Measurements from ENCODE around the gene SECTM1.

Gene SECTM1

DNA sequence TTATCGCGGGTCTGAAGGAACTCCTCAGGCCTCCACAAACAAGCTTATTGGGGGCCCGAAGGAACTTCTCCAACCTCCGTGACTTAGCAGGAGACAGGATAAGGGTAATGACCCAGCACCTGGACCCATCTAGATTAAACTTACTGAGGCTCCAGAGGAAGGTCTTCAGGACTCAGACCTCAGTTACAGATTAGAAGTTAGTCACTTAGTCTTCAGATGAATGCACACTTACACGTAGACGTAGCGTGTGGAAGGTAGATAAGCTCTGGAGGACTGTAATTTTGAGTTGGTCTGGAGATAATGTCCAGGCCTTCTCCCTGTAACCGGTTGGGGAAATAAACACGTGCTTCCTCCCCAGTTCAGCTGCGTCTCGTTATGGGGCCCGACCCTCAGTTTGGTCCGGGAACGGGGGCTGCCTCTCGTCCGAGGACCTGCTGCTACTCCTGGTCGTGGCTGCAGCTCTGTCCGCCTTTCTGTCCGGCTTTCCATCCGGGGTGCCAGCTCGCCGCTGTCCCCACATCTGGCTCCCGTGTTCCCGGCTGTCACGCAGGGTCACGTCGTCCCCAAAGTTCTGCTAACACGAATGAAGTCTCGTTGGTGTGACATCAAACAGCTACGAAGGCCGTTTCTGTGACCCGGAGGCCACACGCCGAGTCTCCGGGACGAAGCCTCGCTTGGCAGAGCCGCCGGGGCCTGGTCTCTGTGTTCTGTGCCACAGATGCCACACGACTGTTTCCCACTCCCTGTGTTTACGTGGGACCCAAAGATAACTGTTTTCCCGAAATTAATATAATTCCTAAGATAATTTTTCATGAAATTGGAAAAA, 11.8 kb upstream of the SECTM1 start:
- TF ChIP-seq FOXM1 (IDR thresholded peaks at IDR 0.05; ENCODE audit: borderline replicate concordance) (no peak), PKNOX1 (IDR thresholded peaks at IDR 0.05) (no peak), CTBP1 (IDR thresholded peaks at IDR 0.05; ENCODE audit: borderline replicate concordance) (no peak), TARDBP (IDR thresholded peaks at IDR 0.05) (no peak), ELF4 (IDR thresholded peaks at IDR 0.05) (no peak), HDGF (IDR thresholded peaks at IDR 0.05; ENCODE audit: borderline replicate concordance) (no peak), FOXK2 (IDR thresholded peaks at IDR 0.05) (no peak), NFRKB (IDR thresholded peaks at IDR 0.05) (no peak), BHLHE40 (IDR thresholded peaks at IDR 0.05; ENCODE audit: borderline replicate concordance) (no peak), ARNT (IDR thresholded peaks at IDR 0.05) (no peak), L3MBTL2 (conservative IDR thresholded peaks at IDR 0.05) (no peak), ZNF384 (IDR thresholded peaks at IDR 0.05) (no peak), LEF1 (IDR thresholded peaks at IDR 0.05; ENCODE audit: borderline replicate concordance) (no peak), SP1 (IDR thresholded peaks at IDR 0.05) (no peak)
- POLR2A ChIA-PET = interaction anchor here (1.3 kb wide), 1 partner anchor 13 kb away, joined by 3 read pairs; no protein-coding TSS in a partner anchor
- no peak for DNase-seq (ENCODE audit: extremely low spot score)
- CTCF ChIA-PET = no interaction called here

DNA sequence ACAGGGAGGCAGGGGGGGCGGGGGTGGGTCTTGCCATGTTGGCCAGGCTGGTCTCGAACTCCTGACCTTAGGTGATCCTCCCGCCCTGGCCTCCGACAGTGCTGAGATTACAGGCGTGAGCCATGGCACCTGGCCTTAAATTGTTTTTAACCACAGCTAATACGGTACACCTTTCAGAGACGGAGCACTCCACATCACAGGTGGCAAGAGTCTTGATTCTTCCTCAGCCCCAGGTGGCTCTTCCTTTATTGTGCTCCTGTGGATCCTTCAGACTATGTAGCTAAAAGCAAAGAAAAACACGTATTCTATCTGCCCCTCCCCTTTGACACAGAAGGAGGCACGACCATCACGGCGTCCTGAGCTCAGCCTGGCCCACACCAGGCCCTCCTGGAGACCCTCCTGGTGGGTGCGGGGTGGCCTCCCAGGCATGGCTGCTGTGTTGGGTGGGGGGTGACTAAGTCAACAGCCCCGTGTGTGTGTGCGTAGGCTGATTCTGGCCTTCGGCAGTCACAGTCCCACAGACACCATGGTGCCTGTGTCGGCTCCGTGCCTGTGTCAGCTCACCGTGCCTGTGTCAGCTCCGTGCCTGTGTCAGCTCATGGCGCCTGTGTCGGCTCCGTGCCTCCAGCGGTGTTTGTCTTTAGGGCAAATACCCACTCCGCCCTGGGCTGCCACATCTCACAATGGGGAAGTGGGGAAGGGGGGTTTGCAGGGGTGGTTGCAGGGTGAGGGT, 10.8 kb upstream of the SECTM1 start:
- TF ChIP-seq SUZ12 (IDR thresholded peaks at IDR 0.05) (no peak), NFRKB (IDR thresholded peaks at IDR 0.05) (no peak), BHLHE40 (IDR thresholded peaks at IDR 0.05; ENCODE audit: borderline replicate concordance) (no peak), LEF1 (IDR thresholded peaks at IDR 0.05; ENCODE audit: borderline replicate concordance) (no peak), HDGF (IDR thresholded peaks at IDR 0.05; ENCODE audit: borderline replicate concordance) (no peak), CTBP1 (IDR thresholded peaks at IDR 0.05; ENCODE audit: borderline replicate concordance) (no peak), FOXM1 (IDR thresholded peaks at IDR 0.05; ENCODE audit: borderline replicate concordance) (no peak), ARNT (IDR thresholded peaks at IDR 0.05) (no peak), TARDBP (IDR thresholded peaks at IDR 0.05) (no peak), ZNF384 (IDR thresholded peaks at IDR 0.05) (no peak), L3MBTL2 (conservative IDR thresholded peaks at IDR 0.05) (no peak), FOXK2 (IDR thresholded peaks at IDR 0.05) (no peak), PKNOX1 (IDR thresholded peaks at IDR 0.05) (no peak), SP1 (IDR thresholded peaks at IDR 0.05) (no peak), FOXA1 (IDR thresholded peaks at IDR 0.05) (no peak), ELF4 (IDR thresholded peaks at IDR 0.05) (no peak)
- POLR2A ChIA-PET = interaction anchor here (1.3 kb wide), 1 partner anchor 14 kb away, joined by 3 read pairs; no protein-coding TSS in a partner anchor
- no peak for DNase-seq (ENCODE audit: extremely low spot score)
- CTCF ChIA-PET = interaction anchor here (0.8 to 1.5 kb wide), 2 partner anchors 14 to 108 kb away, joined by 3 read pairs; no protein-coding TSS in a partner anchor

DNA sequence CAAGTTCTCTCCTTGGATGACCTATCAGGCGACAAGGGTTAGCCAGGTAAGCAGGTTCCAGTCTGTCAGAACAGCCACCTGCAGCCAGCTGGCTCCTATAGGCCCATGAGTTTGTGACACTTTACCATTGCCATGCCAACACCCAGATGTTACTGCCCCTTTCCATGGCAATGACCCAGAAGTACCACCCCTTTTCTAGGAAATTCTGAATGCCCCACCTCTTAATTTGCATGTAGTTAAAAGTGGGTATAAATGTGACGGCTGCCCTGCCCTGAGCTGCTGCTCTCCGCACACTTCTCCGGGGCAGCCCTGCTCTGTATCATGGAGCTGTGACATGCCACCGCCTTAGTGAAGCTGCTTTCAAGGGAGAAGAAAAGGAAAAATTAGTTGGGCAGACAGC, 10.0 kb upstream of the SECTM1 start:
- CTCF ChIA-PET = interaction anchor here (0.8 to 1.5 kb wide), 2 partner anchors 15 to 107 kb away, joined by 3 read pairs; no protein-coding TSS in a partner anchor
- DNase-seq (ENCODE audit: extremely low spot score) = no peak
- POLR2A ChIA-PET = no interaction called here
- TF ChIP-seq BHLHE40 (IDR thresholded peaks at IDR 0.05; ENCODE audit: borderline replicate concordance) = no peak
- no peak for TF ChIP-seq FOXK2 (IDR thresholded peaks at IDR 0.05)
- TF ChIP-seq L3MBTL2 (conservative IDR thresholded peaks at IDR 0.05) = no peak
- TF ChIP-seq TARDBP (IDR thresholded peaks at IDR 0.05) = no peak
- TF ChIP-seq ZNF384 (IDR thresholded peaks at IDR 0.05) = no peak
- no peak for TF ChIP-seq PKNOX1 (IDR thresholded peaks at IDR 0.05)
- no peak for TF ChIP-seq HDGF (IDR thresholded peaks at IDR 0.05; ENCODE audit: borderline replicate concordance)
- no peak for TF ChIP-seq SP1 (IDR thresholded peaks at IDR 0.05)
- no peak for TF ChIP-seq ELF4 (IDR thresholded peaks at IDR 0.05)
- no peak for TF ChIP-seq NFRKB (IDR thresholded peaks at IDR 0.05)
- TF ChIP-seq SUZ12 (IDR thresholded peaks at IDR 0.05) = no peak
- no peak for TF ChIP-seq FOXM1 (IDR thresholded peaks at IDR 0.05; ENCODE audit: borderline replicate concordance)
- TF ChIP-seq CTBP1 (IDR thresholded peaks at IDR 0.05; ENCODE audit: borderline replicate concordance) = no peak
- TF ChIP-seq ARNT (IDR thresholded peaks at IDR 0.05) = no peak
- TF ChIP-seq LEF1 (IDR thresholded peaks at IDR 0.05; ENCODE audit: borderline replicate concordance) = no peak
- TF ChIP-seq FOXA1 (IDR thresholded peaks at IDR 0.05) = no peak

- DNase-seq (ENCODE audit: extremely low spot score) = no peak
- CTCF ChIA-PET = no interaction called here
- TF ChIP-seq CTBP1 (IDR thresholded peaks at IDR 0.05; ENCODE audit: borderline replicate concordance) = no peak
- TF ChIP-seq BHLHE40 (IDR thresholded peaks at IDR 0.05; ENCODE audit: borderline replicate concordance) = no peak
- TF ChIP-seq HDGF (IDR thresholded peaks at IDR 0.05; ENCODE audit: borderline replicate concordance) = no peak
- POLR2A ChIA-PET = no interaction called here
Observed at GRCh38 chr17:82342361-82343079, 9.0 kb upstream of the SECTM1 start.

All from HEK293T (cell line).